Activated CD4-positive, CD25-positive, alpha-beta regulatory T cell treated with anti-CD3 and anti-CD28 coated beads, Interleukin-2, amount 50 U/mL, for 24 hours (primary cell): ENCODE measurements around the gene SIDT2.

ENCODE experiments used
- ATAC-seq, 2 donors: fragments of 150-1000 bp; cut with Tn5 transposase; one replicate each; pipeline ENCODE4 v1.10.0; 2021; ENCODE audit warnings: mild to moderate bottlenecking in 1 of 2, moderate library complexity in 1 of 2

The SIDT2 gene

GRCh38 chr11:117223741-117224689 lies 45.5 kb downstream of the SIDT2 start:
- no peak for ATAC-seq

GRCh38 chr11:117225553-117226170 lies 47.1 kb downstream of the SIDT2 start:
- no peak for ATAC-seq

DNA sequence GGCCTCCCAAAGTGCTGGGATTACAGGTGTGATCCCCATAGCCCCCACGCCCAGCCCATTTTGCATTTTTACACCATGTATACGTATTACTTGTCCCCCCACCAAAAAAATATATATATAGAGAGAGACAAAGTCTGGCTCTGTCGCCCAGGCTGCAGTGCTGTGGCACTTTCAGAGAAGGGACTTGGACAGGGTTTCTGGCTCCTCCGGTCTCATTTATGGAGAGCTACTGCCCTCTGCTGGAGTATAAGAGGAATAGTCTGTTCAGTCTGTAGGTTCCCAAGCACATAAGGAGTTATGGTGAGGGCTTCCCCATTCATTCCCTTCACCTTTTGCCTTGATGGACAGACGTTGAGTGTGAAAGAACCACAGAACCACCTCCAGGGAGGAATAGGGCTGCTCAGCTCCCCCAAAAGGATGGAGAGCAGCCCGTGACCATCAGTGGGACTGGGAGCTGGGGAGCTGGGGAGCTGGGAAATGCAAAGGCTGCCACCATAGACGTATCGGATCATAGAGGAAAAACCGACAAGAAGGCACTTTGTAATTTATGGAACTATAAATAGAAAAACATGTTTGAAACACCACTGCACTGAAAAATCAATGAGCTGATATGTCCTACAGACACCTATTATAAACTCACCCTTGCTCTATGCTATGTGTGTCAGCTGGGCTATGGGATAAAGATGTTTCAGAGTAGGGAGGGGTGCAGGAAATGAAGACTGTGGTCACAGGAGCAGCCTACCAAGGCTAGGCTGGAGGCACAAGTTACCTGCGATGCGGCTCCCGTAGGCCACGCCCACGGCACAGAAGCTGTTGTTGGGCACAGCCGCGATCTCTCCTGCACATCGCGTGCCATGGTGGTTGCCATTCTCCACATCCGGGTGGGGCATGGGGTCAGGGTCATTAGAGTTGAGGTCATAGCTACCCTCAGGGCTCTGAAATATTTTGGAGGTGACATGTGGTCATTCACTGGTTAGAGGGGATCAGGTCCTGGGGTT lies 48.1 kb downstream of the SIDT2 start:
- ATAC-seq: peak; percentile 50 to 51

- no peak for ATAC-seq
Measured at GRCh38 chr11:117228091-117228490, 49.5 kb downstream of the SIDT2 start.

GRCh38 chr11:117229411-117229810 lies 50.9 kb downstream of the SIDT2 start:
- ATAC-seq: no peak

DNA sequence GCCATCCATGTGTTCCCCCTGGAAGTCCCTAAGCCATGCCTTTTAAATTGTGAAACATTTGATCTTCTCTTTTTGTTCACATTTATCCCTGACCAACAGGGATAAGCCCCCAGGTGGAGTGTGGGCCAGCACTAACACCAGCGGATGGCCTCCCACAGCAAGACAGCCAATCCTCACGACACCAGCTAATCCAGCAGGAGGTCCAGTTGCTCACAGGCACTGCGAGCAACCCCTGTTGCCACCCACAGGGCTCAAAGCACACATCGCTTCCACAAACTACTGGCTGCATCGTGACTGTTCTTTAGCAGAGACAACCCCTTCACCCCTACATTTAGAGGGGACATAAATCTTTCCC lies 51.4 kb downstream of the SIDT2 start:
- peak; percentile 1 for ATAC-seq

DNA sequence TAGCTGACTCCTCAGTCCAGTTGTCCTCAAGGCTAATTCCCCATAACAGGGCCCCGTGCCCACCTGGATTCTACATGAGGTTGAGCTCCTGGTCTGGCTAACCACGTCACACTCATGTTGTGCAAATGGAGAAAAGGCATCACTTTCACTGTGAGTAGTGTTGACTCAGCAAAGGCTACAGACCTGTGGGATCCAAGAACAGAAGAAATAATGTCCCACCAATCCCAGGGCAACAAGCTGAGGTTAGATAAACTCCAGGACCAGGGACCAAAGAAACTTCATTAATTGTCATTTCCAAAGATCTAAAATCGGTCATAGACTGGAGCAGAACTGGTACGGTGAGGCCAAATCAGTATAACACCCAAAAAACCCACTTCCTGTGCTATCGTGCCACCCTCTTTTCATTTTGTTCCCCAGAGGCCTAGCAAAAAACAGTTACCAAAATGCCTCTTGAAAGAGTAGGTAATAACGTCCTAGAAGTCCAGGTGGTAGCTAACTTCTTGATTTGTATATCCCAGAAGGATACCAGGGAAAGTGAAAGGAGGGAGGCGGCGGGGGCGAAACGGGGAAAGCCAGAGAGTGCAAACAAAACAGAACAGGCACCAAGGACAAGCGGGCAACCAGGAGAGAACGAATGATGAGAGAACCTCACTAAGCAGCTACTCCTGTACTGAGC lies 51.9 kb downstream of the SIDT2 start:
- peak; percentile 51 to 60 for ATAC-seq

GRCh38 chr11:117230999-117231841 lies 52.7 kb downstream of the SIDT2 start:
- ATAC-seq: no peak

DNA sequence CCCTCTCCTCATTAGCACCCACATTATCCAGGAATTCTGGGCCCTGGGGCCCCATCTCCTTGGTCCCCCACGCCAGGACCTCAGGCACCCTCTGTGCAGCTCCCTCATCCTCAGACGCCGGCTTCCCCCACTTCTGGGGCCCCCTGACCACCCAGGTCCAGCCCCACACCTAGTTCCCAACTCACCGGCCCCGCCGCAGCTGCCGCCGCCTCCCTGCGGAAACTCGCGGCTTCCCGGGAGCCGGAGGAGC lies 53.2 kb downstream of the SIDT2 start, which contains the start of gene PCSK7:
PCSK7 (minus strand) TSS at position 232 of the 250 bp plus-strand sequence. CDS start 2,229 bp downstream, outside the sequence.
- no peak for ATAC-seq

DNA sequence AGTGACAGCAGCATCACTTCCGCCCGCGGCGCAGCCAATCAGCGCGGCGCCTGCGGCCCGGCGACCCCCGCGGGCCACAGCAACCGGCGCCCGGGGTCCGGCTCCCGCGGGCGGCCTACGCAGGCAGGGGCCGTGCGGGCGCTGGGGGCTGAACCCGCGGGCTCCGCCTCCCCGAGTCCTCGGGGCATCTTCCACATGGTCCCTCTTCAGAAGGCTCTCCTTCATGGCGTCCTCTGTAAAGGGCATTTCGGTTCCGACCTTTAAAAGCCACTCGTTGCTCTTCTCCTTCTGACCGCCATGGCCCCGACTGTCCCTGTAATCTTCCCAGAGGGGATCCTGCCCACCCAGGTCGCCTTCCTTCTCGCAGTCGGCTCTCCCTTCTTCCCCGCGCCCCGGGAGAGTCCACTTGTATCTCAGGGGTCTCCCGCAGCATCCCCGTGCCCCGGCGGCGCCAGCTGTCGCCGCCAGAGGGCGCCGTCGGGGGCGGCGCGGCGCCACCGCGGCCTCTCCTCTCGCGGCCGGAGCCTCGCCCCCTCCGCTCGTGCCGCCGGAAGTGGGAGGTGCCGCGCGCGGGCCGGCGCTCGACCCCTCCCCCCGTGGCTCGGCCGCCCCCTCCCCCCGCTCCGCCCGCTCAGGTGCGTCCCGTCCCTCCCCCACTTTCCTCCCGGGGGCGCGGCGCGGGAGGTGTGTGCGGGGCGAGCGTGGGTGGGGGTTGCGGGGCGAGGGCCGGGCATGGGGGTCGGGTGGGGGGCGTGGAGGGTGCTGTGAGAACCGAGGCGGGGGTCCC lies 53.7 kb downstream of the SIDT2 start, which contains the start of gene RNF214:
RNF214 (plus strand) TSS at position 580 of the 787 bp plus-strand sequence. CDS start 1,602 bp downstream, outside the sequence.
- peak; percentile 72 to 80 for ATAC-seq

GRCh38 chr11:117232911-117233409 lies 54.4 kb downstream of the SIDT2 start:
- ATAC-seq: no peak

- no peak for ATAC-seq
Measured at GRCh38 chr11:117238221-117238620, 59.7 kb downstream of the SIDT2 start.

- ATAC-seq: no peak
Measured at GRCh38 chr11:117239295-117239694, 60.8 kb downstream of the SIDT2 start.
